DMS53 treated with DMSO at 0.1 percent for 48 hours (cell line): Measurements from ENCODE around the gene PRRC2C.
"Not testable (repeated sequence)": the region's sequence is repeated elsewhere in the genome, so short reads cannot be mapped to it uniquely, and the experiment has no call there.

ENCODE experiments used
- DNase-seq: peaks from one replicate; lab custom pipeline; 2025; ENCODE audit not compliant: unreplicated experiment; lab: John Stamatoyannopoulos, UW

The PRRC2C gene

GRCh38 chr1:171485375-171486047 is at the start of gene PRRC2C:
TSS of gene PRRC2C (plus strand) at chr1:171485530. CDS start at chr1:171512089, 26,559 bp downstream.
- peak; percentile 93 for DNase-seq

- no peak for DNase-seq
Measured at GRCh38 chr1:171438441-171438840, 46.9 kb upstream of the PRRC2C start.

- not testable (repeated sequence) for DNase-seq
Measured at GRCh38 chr1:171440201-171440600, 45.1 kb upstream of the PRRC2C start.

GRCh38 chr1:171441278-171441895 is 43.9 kb upstream of the PRRC2C start:
- not testable (repeated sequence) for DNase-seq

GRCh38 chr1:171446386-171446785 is 38.9 kb upstream of the PRRC2C start:
- DNase-seq = no peak

- no peak for DNase-seq
Measured at GRCh38 chr1:171455967-171456366, 29.4 kb upstream of the PRRC2C start.

GRCh38 chr1:171457412-171457811 is 27.9 kb upstream of the PRRC2C start:
- DNase-seq = no peak

GRCh38 chr1:171460018-171460620 is 25.2 kb upstream of the PRRC2C start:
- DNase-seq = no peak

- no peak for DNase-seq
Measured at GRCh38 chr1:171467626-171468025, 17.7 kb upstream of the PRRC2C start.

- DNase-seq = no peak
Measured at GRCh38 chr1:171468120-171468750, 17.1 kb upstream of the PRRC2C start.

- DNase-seq = no peak
Measured at GRCh38 chr1:171470726-171471125, 14.6 kb upstream of the PRRC2C start.

- no peak for DNase-seq
Measured at GRCh38 chr1:171472183-171472647, 13.1 kb upstream of the PRRC2C start.

- DNase-seq = no peak
Measured at GRCh38 chr1:171476829-171477228, 8.5 kb upstream of the PRRC2C start.

- DNase-seq = no peak
Measured at GRCh38 chr1:171477804-171478203, 7.5 kb upstream of the PRRC2C start.

- no peak for DNase-seq
Measured at GRCh38 chr1:171480035-171480434, 5.3 kb upstream of the PRRC2C start.

- DNase-seq = peak; percentile 74
Measured at GRCh38 chr1:171484760-171485374, 463 bp upstream of the PRRC2C start.

- peak; percentile 15 for DNase-seq
Measured at GRCh38 chr1:171486048-171486519, 754 bp downstream of the PRRC2C start.

- DNase-seq = no peak
Measured at GRCh38 chr1:171487038-171487437, 1.7 kb downstream of the PRRC2C start.

GRCh38 chr1:171488190-171488929 is 3.0 kb downstream of the PRRC2C start:
- no peak for DNase-seq

- no peak for DNase-seq
Measured at GRCh38 chr1:171494076-171494475, 8.7 kb downstream of the PRRC2C start.
